ENCODE measurements around the gene POLG. TPM values are rescaled to one million over a fixed set of nuclear protein-coding genes. Genes with fewer than 3 reads are reported as not detected.

POLG gene
- polyA plus RNA-seq, 2 of the 4 experiments (the other 2 are of a cell fraction), result 24.1 to 50.2 TPM

DNA sequence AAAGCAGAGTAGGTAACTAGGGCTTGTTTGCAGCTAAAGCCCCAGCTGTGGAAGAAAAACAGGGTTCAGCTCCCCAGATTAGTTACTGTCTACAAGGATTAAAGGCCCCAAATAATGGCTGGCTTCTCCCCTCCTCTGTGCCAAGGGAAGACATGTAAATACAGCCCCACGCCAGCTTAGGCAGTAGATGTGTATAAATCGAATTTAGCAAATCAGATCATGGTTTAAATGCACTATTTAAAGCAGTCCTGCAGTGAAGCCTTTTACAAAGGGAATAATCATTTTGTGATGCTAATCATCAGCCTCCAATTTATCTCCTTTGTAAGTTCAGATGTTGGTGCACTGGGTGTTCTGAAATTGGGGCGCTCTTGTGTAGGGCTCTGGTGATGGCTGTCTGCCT lies 46.7 kb upstream of the POLG start:
- Histone ChIP-seq H3K9me3 (no peaks in the 10 kb centered on the region), H3K4me1 (peaks cover 10% of the 10 kb centered on the region; the same call in 2 of the 3 replicates), H3K4me3 (no peak overlapping the region), H3K4me2 (no peak overlapping the region), H3K27ac (no peak overlapping the region)
- ATAC-seq (no peak), DNase-seq (ENCODE audit: low read depth in 1 of 2, low spot score in 1 of 2) (no peak), FAIRE-seq (no peak)
- TF ChIP-seq, protein P1, sequence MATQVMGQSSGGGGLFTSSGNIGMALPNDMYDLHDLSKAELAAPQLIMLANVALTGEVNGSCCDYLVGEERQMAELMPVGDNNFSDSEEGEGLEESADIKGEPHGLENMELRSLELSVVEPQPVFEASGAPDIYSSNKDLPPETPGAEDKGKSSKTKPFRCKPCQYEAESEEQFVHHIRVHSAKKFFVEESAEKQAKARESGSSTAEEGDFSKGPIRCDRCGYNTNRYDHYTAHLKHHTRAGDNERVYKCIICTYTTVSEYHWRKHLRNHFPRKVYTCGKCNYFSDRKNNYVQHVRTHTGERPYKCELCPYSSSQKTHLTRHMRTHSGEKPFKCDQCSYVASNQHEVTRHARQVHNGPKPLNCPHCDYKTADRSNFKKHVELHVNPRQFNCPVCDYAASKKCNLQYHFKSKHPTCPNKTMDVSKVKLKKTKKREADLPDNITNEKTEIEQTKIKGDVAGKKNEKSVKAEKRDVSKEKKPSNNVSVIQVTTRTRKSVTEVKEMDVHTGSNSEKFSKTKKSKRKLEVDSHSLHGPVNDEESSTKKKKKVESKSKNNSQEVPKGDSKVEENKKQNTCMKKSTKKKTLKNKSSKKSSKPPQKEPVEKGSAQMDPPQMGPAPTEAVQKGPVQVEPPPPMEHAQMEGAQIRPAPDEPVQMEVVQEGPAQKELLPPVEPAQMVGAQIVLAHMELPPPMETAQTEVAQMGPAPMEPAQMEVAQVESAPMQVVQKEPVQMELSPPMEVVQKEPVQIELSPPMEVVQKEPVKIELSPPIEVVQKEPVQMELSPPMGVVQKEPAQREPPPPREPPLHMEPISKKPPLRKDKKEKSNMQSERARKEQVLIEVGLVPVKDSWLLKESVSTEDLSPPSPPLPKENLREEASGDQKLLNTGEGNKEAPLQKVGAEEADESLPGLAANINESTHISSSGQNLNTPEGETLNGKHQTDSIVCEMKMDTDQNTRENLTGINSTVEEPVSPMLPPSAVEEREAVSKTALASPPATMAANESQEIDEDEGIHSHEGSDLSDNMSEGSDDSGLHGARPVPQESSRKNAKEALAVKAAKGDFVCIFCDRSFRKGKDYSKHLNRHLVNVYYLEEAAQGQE (IDR thresholded peaks at IDR 0.05), result no peak
- TF ChIP-seq NFE2L2 (conservative IDR thresholded peaks at IDR 0.05; ENCODE audit: low read length), result no peak
- no peak for TF ChIP-seq NPAS2 (CRISPR knock-in tag; IDR thresholded peaks at IDR 0.05; ENCODE audit: borderline replicate concordance)
- no peak for TF ChIP-seq KDM5A (IDR thresholded peaks at IDR 0.05)
- no peak for TF ChIP-seq JUN (IDR thresholded peaks at IDR 0.05)
- no peak for TF ChIP-seq HOXB13 (CRISPR knock-in tag; IDR thresholded peaks at IDR 0.05; ENCODE audit: low read depth)
- TF ChIP-seq, protein P2, sequence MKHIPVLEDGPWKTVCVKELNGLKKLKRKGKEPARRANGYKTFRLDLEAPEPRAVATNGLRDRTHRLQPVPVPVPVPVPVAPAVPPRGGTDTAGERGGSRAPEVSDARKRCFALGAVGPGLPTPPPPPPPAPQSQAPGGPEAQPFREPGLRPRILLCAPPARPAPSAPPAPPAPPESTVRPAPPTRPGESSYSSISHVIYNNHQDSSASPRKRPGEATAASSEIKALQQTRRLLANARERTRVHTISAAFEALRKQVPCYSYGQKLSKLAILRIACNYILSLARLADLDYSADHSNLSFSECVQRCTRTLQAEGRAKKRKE (CRISPR knock-in tag; IDR thresholded peaks at IDR 0.05; ENCODE audit: low read depth), result no peak
- TF ChIP-seq JUNB (IDR thresholded peaks at IDR 0.05), result no peak
- TF ChIP-seq SREBF2 (IDR thresholded peaks at IDR 0.05), result no peak
- TF ChIP-seq, protein P3, sequence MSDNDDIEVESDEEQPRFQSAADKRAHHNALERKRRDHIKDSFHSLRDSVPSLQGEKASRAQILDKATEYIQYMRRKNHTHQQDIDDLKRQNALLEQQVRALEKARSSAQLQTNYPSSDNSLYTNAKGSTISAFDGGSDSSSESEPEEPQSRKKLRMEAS (IDR thresholded peaks at IDR 0.05), result no peak
- TF ChIP-seq ZSCAN20 (CRISPR knock-in tag; IDR thresholded peaks at IDR 0.05), result no peak
- no peak for TF ChIP-seq BHLHE40 (IDR thresholded peaks at IDR 0.05; ENCODE audit: low read depth, low read length)
- TF ChIP-seq HDAC2 (IDR thresholded peaks at IDR 0.05), result no peak
- no peak for TF ChIP-seq ZFP36 (IDR thresholded peaks at IDR 0.05; ENCODE audit: borderline replicate concordance, partially characterized antibody)
- no peak for TF ChIP-seq CEBPB (IDR thresholded peaks at IDR 0.05)
- no peak for TF ChIP-seq SMC3 (IDR thresholded peaks at IDR 0.05)
- TF ChIP-seq, protein P4, sequence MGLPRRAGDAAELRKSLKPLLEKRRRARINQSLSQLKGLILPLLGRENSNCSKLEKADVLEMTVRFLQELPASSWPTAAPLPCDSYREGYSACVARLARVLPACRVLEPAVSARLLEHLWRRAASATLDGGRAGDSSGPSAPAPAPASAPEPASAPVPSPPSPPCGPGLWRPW (IDR thresholded peaks at IDR 0.05), result no peak
- TF ChIP-seq, protein P5, sequence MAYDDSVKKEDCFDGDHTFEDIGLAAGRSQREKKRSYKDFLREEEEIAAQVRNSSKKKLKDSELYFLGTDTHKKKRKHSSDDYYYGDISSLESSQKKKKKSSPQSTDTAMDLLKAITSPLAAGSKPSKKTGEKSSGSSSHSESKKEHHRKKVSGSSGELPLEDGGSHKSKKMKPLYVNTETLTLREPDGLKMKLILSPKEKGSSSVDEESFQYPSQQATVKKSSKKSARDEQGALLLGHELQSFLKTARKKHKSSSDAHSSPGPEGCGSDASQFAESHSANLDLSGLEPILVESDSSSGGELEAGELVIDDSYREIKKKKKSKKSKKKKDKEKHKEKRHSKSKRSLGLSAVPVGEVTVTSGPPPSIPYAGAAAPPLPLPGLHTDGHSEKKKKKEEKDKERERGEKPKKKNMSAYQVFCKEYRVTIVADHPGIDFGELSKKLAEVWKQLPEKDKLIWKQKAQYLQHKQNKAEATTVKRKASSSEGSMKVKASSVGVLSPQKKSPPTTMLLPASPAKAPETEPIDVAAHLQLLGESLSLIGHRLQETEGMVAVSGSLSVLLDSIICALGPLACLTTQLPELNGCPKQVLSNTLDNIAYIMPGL (CRISPR knock-in tag; IDR thresholded peaks at IDR 0.05; ENCODE audit: borderline replicate concordance), result no peak
- 59% methylated on average over 3 of the region's 3 CpGs for WGBS (ENCODE audit: missing lambda C conversion rate)
- CTCF ChIA-PET, result interaction anchor here (0.9 to 21.9 kb wide), 6 partner anchors 9 to 91 kb away, joined by 3 to 494 read pairs (median 10); no protein-coding TSS in a partner anchor
- POLR2A ChIA-PET, result no interaction called here

DNA sequence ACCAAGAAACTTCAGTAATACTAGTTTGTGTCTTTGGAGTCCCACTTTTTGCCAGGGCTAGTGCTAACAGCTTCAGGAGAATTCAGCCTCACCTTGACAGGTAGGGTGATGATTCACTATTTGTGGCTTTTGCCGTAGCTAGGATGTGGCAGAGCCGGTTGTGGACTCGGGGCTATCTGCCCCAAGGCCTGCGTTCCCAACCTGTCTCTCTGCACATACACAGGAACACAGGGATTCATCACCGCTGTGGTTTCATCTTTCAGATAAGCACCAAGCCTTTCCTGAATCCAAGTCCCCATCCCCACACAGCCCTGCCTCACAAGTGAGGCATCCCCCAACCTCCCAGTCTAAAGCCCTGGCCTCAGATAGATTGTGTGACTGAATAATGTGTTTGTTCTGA lies 45.2 kb upstream of the POLG start:
- ATAC-seq (0 out of 6 replicates have a peak, but pooled peaks of 1 of the 2 experiments have one; percentile 3), FAIRE-seq (no peak), DNase-seq (ENCODE audit: low read depth in 1 of 2, low spot score in 1 of 2) (no peak)
- 58% methylated on average over 5 of the region's 5 CpGs for WGBS (ENCODE audit: missing lambda C conversion rate)
- Histone ChIP-seq H3K4me3 (no peak overlapping the region), H3K27ac (no peak overlapping the region), H3K4me2 (no peak overlapping the region), H3K4me1 (peaks cover 10% of the 10 kb centered on the region; the same call in 2 of the 3 replicates), H3K9me3 (no peaks in the 10 kb centered on the region)
- ChIA-PET CTCF (interaction anchor here (0.9 to 21.9 kb wide), 8 partner anchors 7 to 93 kb away, joined by 3 to 494 read pairs (median 6); no protein-coding TSS in a partner anchor), POLR2A (interaction anchor here (0.6 kb wide), 1 partner anchor 326 kb away, joined by 3 read pairs; no protein-coding TSS in a partner anchor)
- TF ChIP-seq HOXB13 (CRISPR knock-in tag; IDR thresholded peaks at IDR 0.05; ENCODE audit: low read depth) (no peak), CHD2 (IDR thresholded peaks at IDR 0.05; ENCODE audit: low read length, partially characterized antibody) (no peak), NPAS2 (CRISPR knock-in tag; IDR thresholded peaks at IDR 0.05; ENCODE audit: borderline replicate concordance) (no peak), HOXB5 (CRISPR knock-in tag; IDR thresholded peaks at IDR 0.05) (no peak), MAZ (IDR thresholded peaks at IDR 0.05; ENCODE audit: borderline replicate concordance, low read depth, low read length) (no peak), KDM5A (IDR thresholded peaks at IDR 0.05) (no peak), POLR2A (IDR thresholded peaks at IDR 0.05; ENCODE audit: low read length) (no peak)
- TF ChIP-seq, protein P6, sequence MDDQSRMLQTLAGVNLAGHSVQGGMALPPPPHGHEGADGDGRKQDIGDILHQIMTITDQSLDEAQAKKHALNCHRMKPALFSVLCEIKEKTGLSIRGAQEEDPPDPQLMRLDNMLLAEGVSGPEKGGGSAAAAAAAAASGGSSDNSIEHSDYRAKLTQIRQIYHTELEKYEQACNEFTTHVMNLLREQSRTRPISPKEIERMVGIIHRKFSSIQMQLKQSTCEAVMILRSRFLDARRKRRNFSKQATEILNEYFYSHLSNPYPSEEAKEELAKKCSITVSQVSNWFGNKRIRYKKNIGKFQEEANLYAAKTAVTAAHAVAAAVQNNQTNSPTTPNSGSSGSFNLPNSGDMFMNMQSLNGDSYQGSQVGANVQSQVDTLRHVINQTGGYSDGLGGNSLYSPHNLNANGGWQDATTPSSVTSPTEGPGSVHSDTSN (IDR thresholded peaks at IDR 0.05), result no peak
- TF ChIP-seq, protein P7, sequence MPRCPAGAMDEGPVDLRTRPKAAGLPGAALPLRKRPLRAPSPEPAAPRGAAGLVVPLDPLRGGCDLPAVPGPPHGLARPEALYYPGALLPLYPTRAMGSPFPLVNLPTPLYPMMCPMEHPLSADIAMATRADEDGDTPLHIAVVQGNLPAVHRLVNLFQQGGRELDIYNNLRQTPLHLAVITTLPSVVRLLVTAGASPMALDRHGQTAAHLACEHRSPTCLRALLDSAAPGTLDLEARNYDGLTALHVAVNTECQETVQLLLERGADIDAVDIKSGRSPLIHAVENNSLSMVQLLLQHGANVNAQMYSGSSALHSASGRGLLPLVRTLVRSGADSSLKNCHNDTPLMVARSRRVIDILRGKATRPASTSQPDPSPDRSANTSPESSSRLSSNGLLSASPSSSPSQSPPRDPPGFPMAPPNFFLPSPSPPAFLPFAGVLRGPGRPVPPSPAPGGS (IDR thresholded peaks at IDR 0.05), result no peak
- TF ChIP-seq, protein P8, sequence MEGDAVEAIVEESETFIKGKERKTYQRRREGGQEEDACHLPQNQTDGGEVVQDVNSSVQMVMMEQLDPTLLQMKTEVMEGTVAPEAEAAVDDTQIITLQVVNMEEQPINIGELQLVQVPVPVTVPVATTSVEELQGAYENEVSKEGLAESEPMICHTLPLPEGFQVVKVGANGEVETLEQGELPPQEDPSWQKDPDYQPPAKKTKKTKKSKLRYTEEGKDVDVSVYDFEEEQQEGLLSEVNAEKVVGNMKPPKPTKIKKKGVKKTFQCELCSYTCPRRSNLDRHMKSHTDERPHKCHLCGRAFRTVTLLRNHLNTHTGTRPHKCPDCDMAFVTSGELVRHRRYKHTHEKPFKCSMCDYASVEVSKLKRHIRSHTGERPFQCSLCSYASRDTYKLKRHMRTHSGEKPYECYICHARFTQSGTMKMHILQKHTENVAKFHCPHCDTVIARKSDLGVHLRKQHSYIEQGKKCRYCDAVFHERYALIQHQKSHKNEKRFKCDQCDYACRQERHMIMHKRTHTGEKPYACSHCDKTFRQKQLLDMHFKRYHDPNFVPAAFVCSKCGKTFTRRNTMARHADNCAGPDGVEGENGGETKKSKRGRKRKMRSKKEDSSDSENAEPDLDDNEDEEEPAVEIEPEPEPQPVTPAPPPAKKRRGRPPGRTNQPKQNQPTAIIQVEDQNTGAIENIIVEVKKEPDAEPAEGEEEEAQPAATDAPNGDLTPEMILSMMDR (IDR thresholded peaks at IDR 0.05), result no peak
- TF ChIP-seq, protein P9, sequence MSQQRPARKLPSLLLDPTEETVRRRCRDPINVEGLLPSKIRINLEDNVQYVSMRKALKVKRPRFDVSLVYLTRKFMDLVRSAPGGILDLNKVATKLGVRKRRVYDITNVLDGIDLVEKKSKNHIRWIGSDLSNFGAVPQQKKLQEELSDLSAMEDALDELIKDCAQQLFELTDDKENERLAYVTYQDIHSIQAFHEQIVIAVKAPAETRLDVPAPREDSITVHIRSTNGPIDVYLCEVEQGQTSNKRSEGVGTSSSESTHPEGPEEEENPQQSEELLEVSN (IDR thresholded peaks at IDR 0.05; ENCODE audit: borderline replicate concordance, low read depth), result no peak
